ENCODE data around the gene SELPLG. TPM values are rescaled to one million over a fixed set of nuclear protein-coding genes. Genes with fewer than 3 reads are reported as not detected.

The SELPLG gene
- total RNA-seq, 1 donor from 2014 or later = 219 TPM

GRCh38 chr12:108606492-108606891 is 27.2 kb downstream of the SELPLG start:
- intact Hi-C loops (cut with micrococcal nuclease) = no loop called here

- intact Hi-C loops (cut with micrococcal nuclease) = no loop called here
Observed at GRCh38 chr12:108605690-108606406, 27.8 kb downstream of the SELPLG start.

- intact Hi-C loops (cut with micrococcal nuclease) = no loop called here
Observed at GRCh38 chr12:108605000-108605689, 28.5 kb downstream of the SELPLG start.

GRCh38 chr12:108604208-108604941 is 29.3 kb downstream of the SELPLG start:
- intact Hi-C loops (cut with micrococcal nuclease) = no loop called here

GRCh38 chr12:108603743-108604142 is 30.0 kb downstream of the SELPLG start:
- intact Hi-C loops (cut with micrococcal nuclease) = no loop called here

- intact Hi-C loops (cut with micrococcal nuclease) = no loop called here
Observed at GRCh38 chr12:108602976-108603704, 30.6 kb downstream of the SELPLG start.

- intact Hi-C loops (cut with micrococcal nuclease) = no loop called here
Observed at GRCh38 chr12:108602209-108602705, 31.4 kb downstream of the SELPLG start.

- intact Hi-C loops (cut with micrococcal nuclease) = no loop called here
Observed at GRCh38 chr12:108600702-108601007, 33.0 kb downstream of the SELPLG start.

GRCh38 chr12:108599948-108600701 is 33.6 kb downstream of the SELPLG start:
- intact Hi-C loops (cut with micrococcal nuclease) = no loop called here

- intact Hi-C loops (cut with micrococcal nuclease) = no loop called here
Observed at GRCh38 chr12:108599541-108599940, 34.2 kb downstream of the SELPLG start.

GRCh38 chr12:108598553-108599250 is 35.0 kb downstream of the SELPLG start:
- intact Hi-C loops (cut with micrococcal nuclease) = no loop called here

- intact Hi-C loops (cut with micrococcal nuclease) = no loop called here
Observed at GRCh38 chr12:108597559-108598471, 35.9 kb downstream of the SELPLG start, which contains the start of gene TMEM119. TSS of gene TMEM119 (minus strand) at chr12:108598084. CDS start at chr12:108592383, 5,701 bp downstream.

- intact Hi-C loops (cut with micrococcal nuclease) = no loop called here
Observed at GRCh38 chr12:108596854-108597558, 36.7 kb downstream of the SELPLG start.

GRCh38 chr12:108595711-108596647 is 37.7 kb downstream of the SELPLG start:
- intact Hi-C loops (cut with micrococcal nuclease) = no loop called here

- intact Hi-C loops (cut with micrococcal nuclease) = no loop called here
Observed at GRCh38 chr12:108594960-108595710, 38.6 kb downstream of the SELPLG start.

GRCh38 chr12:108594323-108594903 is 39.3 kb downstream of the SELPLG start:
- intact Hi-C loops (cut with micrococcal nuclease) = no loop called here
